Measurements from ENCODE around the gene STK39. TPM values are rescaled to one million over a fixed set of nuclear protein-coding genes. Genes with fewer than 3 reads are reported as not detected.

The STK39 gene
- total and polyA plus RNA-seq, 2 donors (not counting 1 experiment from before 2014, with no cell fraction given), result 16.7 to 30.1 TPM

- Histone ChIP-seq H3K4me3 (replicated peaks in 1 of 4; ENCODE audit: control extremely low read depth in 1 of 4, insufficient read depth in 1 of 4, low read depth in 3 of 4, low read length in 4 of 4) (no peak overlapping the region), H2AFZ (ENCODE audit: low read length) (no peak overlapping the region), H3K4me2 (ENCODE audit: extremely low read depth, insufficient read depth, low read length) (no peak overlapping the region), H3K27ac (ENCODE audit: insufficient read depth, low read length) (no peak overlapping the region), H3K27me3 (ENCODE audit: control insufficient read depth, insufficient read depth, low read length) (no peaks in the 10 kb centered on the region), H3K9ac (ENCODE audit: insufficient read depth, low read length) (no peak overlapping the region), H3K36me3 (ENCODE audit: control insufficient read depth, insufficient read depth, low read length) (no peaks in the 10 kb centered on the region), H3K4me1 (ENCODE audit: control insufficient read depth, extremely low read depth, insufficient read depth, low read length) (no peaks in the 10 kb centered on the region), H3K79me2 (ENCODE audit: control insufficient read depth, insufficient read depth, low read length) (no peaks in the 10 kb centered on the region), H4K20me1 (ENCODE audit: control insufficient read depth, extremely low read depth, insufficient read depth, low read length) (no peaks in the 10 kb centered on the region), H3K9me3 (ENCODE audit: control insufficient read depth, insufficient read depth, low read depth, low read length) (no peaks in the 10 kb centered on the region)
- TF ChIP-seq, protein P1, sequence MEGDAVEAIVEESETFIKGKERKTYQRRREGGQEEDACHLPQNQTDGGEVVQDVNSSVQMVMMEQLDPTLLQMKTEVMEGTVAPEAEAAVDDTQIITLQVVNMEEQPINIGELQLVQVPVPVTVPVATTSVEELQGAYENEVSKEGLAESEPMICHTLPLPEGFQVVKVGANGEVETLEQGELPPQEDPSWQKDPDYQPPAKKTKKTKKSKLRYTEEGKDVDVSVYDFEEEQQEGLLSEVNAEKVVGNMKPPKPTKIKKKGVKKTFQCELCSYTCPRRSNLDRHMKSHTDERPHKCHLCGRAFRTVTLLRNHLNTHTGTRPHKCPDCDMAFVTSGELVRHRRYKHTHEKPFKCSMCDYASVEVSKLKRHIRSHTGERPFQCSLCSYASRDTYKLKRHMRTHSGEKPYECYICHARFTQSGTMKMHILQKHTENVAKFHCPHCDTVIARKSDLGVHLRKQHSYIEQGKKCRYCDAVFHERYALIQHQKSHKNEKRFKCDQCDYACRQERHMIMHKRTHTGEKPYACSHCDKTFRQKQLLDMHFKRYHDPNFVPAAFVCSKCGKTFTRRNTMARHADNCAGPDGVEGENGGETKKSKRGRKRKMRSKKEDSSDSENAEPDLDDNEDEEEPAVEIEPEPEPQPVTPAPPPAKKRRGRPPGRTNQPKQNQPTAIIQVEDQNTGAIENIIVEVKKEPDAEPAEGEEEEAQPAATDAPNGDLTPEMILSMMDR (conservative IDR thresholded peaks at IDR 0.05 in 1 of 2, IDR thresholded peaks at IDR 0.05 in 1 of 2; ENCODE audit: low read depth in 1 of 2, low read length in 2 of 2), result no peak
- no peak for TF ChIP-seq EZH2 (IDR thresholded peaks at IDR 0.05; ENCODE audit: low read length, missing control alignments)
- peak in 1 of 2 donors; percentile 64 for DNase-seq (ENCODE audit: low read depth in 2 of 2)
Measured at GRCh38 chr2:167944825-167945659, 302.4 kb downstream of the STK39 start.

- Histone ChIP-seq H3K27ac (ENCODE audit: insufficient read depth, low read length) (no peak overlapping the region), H3K4me1 (ENCODE audit: control insufficient read depth, extremely low read depth, insufficient read depth, low read length) (no peaks in the 10 kb centered on the region), H3K9me3 (ENCODE audit: control insufficient read depth, insufficient read depth, low read depth, low read length) (no peaks in the 10 kb centered on the region), H2AFZ (ENCODE audit: low read length) (no peak overlapping the region), H3K4me3 (replicated peaks in 1 of 4; ENCODE audit: control extremely low read depth in 1 of 4, insufficient read depth in 1 of 4, low read depth in 3 of 4, low read length in 4 of 4) (no peak overlapping the region), H3K27me3 (ENCODE audit: control insufficient read depth, insufficient read depth, low read length) (no peaks in the 10 kb centered on the region), H3K9ac (ENCODE audit: insufficient read depth, low read length) (no peak overlapping the region), H3K79me2 (ENCODE audit: control insufficient read depth, insufficient read depth, low read length) (no peaks in the 10 kb centered on the region), H4K20me1 (ENCODE audit: control insufficient read depth, extremely low read depth, insufficient read depth, low read length) (no peaks in the 10 kb centered on the region), H3K4me2 (ENCODE audit: extremely low read depth, insufficient read depth, low read length) (no peak overlapping the region), H3K36me3 (ENCODE audit: control insufficient read depth, insufficient read depth, low read length) (no peaks in the 10 kb centered on the region)
- DNase-seq (ENCODE audit: low read depth in 2 of 2), result peak; percentile 45 to 68
- TF ChIP-seq EZH2 (IDR thresholded peaks at IDR 0.05; ENCODE audit: low read length, missing control alignments), result no peak
- TF ChIP-seq, protein P1 (conservative IDR thresholded peaks at IDR 0.05 in 1 of 2, IDR thresholded peaks at IDR 0.05 in 1 of 2; ENCODE audit: low read depth in 1 of 2, low read length in 2 of 2), result no peak
Measured at GRCh38 chr2:167943897-167944296, 303.5 kb downstream of the STK39 start.

- Histone ChIP-seq H3K4me2 (ENCODE audit: extremely low read depth, insufficient read depth, low read length) (no peak overlapping the region), H3K9ac (ENCODE audit: insufficient read depth, low read length) (no peak overlapping the region), H3K27ac (ENCODE audit: insufficient read depth, low read length) (no peak overlapping the region), H3K79me2 (ENCODE audit: control insufficient read depth, insufficient read depth, low read length) (no peaks in the 10 kb centered on the region), H3K4me1 (ENCODE audit: control insufficient read depth, extremely low read depth, insufficient read depth, low read length) (no peaks in the 10 kb centered on the region), H3K4me3 (replicated peaks in 1 of 4; ENCODE audit: control extremely low read depth in 1 of 4, insufficient read depth in 1 of 4, low read depth in 3 of 4, low read length in 4 of 4) (no peak overlapping the region), H3K27me3 (ENCODE audit: control insufficient read depth, insufficient read depth, low read length) (no peaks in the 10 kb centered on the region), H3K36me3 (ENCODE audit: control insufficient read depth, insufficient read depth, low read length) (no peaks in the 10 kb centered on the region), H3K9me3 (ENCODE audit: control insufficient read depth, insufficient read depth, low read depth, low read length) (no peaks in the 10 kb centered on the region), H2AFZ (ENCODE audit: low read length) (no peak overlapping the region), H4K20me1 (ENCODE audit: control insufficient read depth, extremely low read depth, insufficient read depth, low read length) (no peaks in the 10 kb centered on the region)
- DNase-seq (ENCODE audit: low read depth in 2 of 2), result no peak
- no peak for TF ChIP-seq EZH2 (IDR thresholded peaks at IDR 0.05; ENCODE audit: low read length, missing control alignments)
- TF ChIP-seq, protein P1 (conservative IDR thresholded peaks at IDR 0.05 in 1 of 2, IDR thresholded peaks at IDR 0.05 in 1 of 2; ENCODE audit: low read depth in 1 of 2, low read length in 2 of 2), result no peak
Measured at GRCh38 chr2:167943368-167943767, 304.0 kb downstream of the STK39 start.

Measured in fibroblast of lung (primary cell).